Keratinocyte (primary cell): ENCODE measurements around the gene RARA. TPM values are rescaled to one million over a fixed set of nuclear protein-coding genes. Genes with fewer than 3 reads are reported as not detected.

Source experiments
- DNase-seq: peaks from one replicate; pipeline ENCODE4 v3.0.0-alpha.2; 2011; ENCODE audit warnings: low read depth, missing footprints, low spot score
- FAIRE-seq: peaks from 2 replicates; lab custom pipeline; 2011; peaks lifted over from hg19 to GRCh38; lab: Jason Lieb, UNC
- H2AFZ ChIP-seq: 2 replicates; pipeline ENCODE4 v1.6.0; 2012; ENCODE audit warnings: low read length, control low read depth, inconsistent platforms; ENCODE audit not compliant: control insufficient read depth
- H3K27ac ChIP-seq: 2 replicates; pipeline ENCODE4 v1.5.1; 2011; ENCODE audit warnings: low read length; ENCODE audit not compliant: control insufficient read depth, insufficient read depth
- H3K27me3 ChIP-seq: 3 replicates; pipeline ENCODE4 v1.6.0; 2011; ENCODE audit warnings: low read length; ENCODE audit not compliant: control insufficient read depth, insufficient read depth; ENCODE audit errors: extremely low read depth
- H3K36me3 ChIP-seq, 2 experiments: 2 replicates in 1 of 2; 3 replicates in 1 of 2; pipeline ENCODE4 v1.5.1; 2011; ENCODE audit warnings: low read length in 2 of 2, mild to moderate bottlenecking in 1 of 2; ENCODE audit not compliant: control insufficient read depth in 2 of 2, insufficient read depth in 2 of 2; ENCODE audit errors: extremely low read depth in 1 of 2
- H3K4me1 ChIP-seq: 3 replicates; pipeline ENCODE4 v1.5.1; 2011; ENCODE audit warnings: low read length; ENCODE audit not compliant: control insufficient read depth, insufficient read depth; ENCODE audit errors: extremely low read depth
- H3K4me2 ChIP-seq: 3 replicates; pipeline ENCODE4 v1.6.0; 2011; ENCODE audit warnings: low read depth, low read length; ENCODE audit not compliant: control insufficient read depth, insufficient read depth; ENCODE audit errors: extremely low read depth
- H3K4me3 ChIP-seq, 3 experiments: fragments of 200-600 bp in 1 of 3; sonication (generic) in 1 of 3; 2 replicates in 2 of 3; 3 replicates in 1 of 3; pipeline ENCODE4 v1.5.1; 2011 to 2016; ENCODE audit warnings: low read length in 3 of 3, mild to moderate bottlenecking in 3 of 3, control low read depth in 2 of 3, inconsistent platforms in 1 of 3, low read depth in 1 of 3, mixed read lengths in 1 of 3, mixed run types in 1 of 3, moderate library complexity in 1 of 3; ENCODE audit not compliant: control insufficient read depth in 2 of 3, insufficient read depth in 2 of 3; ENCODE audit errors: extremely low read depth in 1 of 3
- H3K79me2 ChIP-seq: 2 replicates; pipeline ENCODE4 v1.6.0; 2012; ENCODE audit warnings: low read length; ENCODE audit not compliant: control insufficient read depth, insufficient read depth
- H3K9ac ChIP-seq: 3 replicates; pipeline ENCODE4 v1.6.0; 2011; ENCODE audit warnings: low read length; ENCODE audit not compliant: control insufficient read depth, insufficient read depth; ENCODE audit errors: extremely low read depth
- H3K9me1 ChIP-seq: 3 replicates; pipeline ENCODE4 v1.6.0; 2011; ENCODE audit warnings: low read length; ENCODE audit not compliant: control insufficient read depth, insufficient read depth; ENCODE audit errors: extremely low read depth
- H3K9me3 ChIP-seq: 2 replicates; pipeline ENCODE4 v1.5.1; 2012; ENCODE audit warnings: low read depth, low read length; ENCODE audit not compliant: control insufficient read depth
- H4K20me1 ChIP-seq: 3 replicates; pipeline ENCODE4 v1.6.0; 2011; ENCODE audit warnings: low read length; ENCODE audit not compliant: control insufficient read depth, insufficient read depth; ENCODE audit errors: extremely low read depth
- EZH2 ChIP-seq: IDR thresholded peaks from one replicate; pipeline ENCODE4 v1.6.1; 2012; ENCODE audit warnings: inconsistent platforms, mild to moderate bottlenecking, low read length, moderate library complexity
- dilution Hi-C: fragments of 300-500 bp; cut with MboI; formaldehyde crosslinking; loops from one replicate; pipeline ENCODE4 v1.7.0; 2020; ENCODE audit warnings: low sequenced_read_pairs; ENCODE audit not compliant: extremely low pct_ligation_motif_present
- polyA plus RNA-seq, 5 experiments: library from polyadenylated mRNA; depleted of rRNA in 3 of 5; stranded (reverse) in 3 of 5; stranded (forward) in 1 of 5; unstranded in 1 of 5; fragments of >200 nt; gene quantifications; 1 replicate in 1 of 5; 2 replicates in 3 of 5; 3 replicates in 1 of 5; pipeline versions ENCODE4 v1.2.1 to v1.2.3, GENCODE V29; 2011 to 2012; ENCODE audit warnings: missing spikeins in 2 of 5, low read depth in 1 of 5, low replicate concordance in 1 of 5
- TF ChIP-seq, protein P1 (sequence below), 3 experiments: IDR thresholded peaks in 1 of 3; conservative IDR thresholded peaks in 1 of 3; optimal IDR thresholded peaks in 1 of 3; 2 replicates in 2 of 3; 3 replicates in 1 of 3; pipeline versions ENCODE3 to v1.5.1; 2011; ENCODE audit warnings: low read length in 3 of 3, mild to moderate bottlenecking in 3 of 3, moderate library complexity in 2 of 3, control low read depth in 1 of 3, inconsistent platforms in 1 of 3; ENCODE audit not compliant: insufficient read depth in 2 of 3; ENCODE audit errors: extremely low read depth in 1 of 3

Gene RARA
- polyA plus RNA-seq, 1 donor (not counting 4 experiments of a cell fraction or from before 2014, with no cell fraction given): 3.8 TPM

DNA sequence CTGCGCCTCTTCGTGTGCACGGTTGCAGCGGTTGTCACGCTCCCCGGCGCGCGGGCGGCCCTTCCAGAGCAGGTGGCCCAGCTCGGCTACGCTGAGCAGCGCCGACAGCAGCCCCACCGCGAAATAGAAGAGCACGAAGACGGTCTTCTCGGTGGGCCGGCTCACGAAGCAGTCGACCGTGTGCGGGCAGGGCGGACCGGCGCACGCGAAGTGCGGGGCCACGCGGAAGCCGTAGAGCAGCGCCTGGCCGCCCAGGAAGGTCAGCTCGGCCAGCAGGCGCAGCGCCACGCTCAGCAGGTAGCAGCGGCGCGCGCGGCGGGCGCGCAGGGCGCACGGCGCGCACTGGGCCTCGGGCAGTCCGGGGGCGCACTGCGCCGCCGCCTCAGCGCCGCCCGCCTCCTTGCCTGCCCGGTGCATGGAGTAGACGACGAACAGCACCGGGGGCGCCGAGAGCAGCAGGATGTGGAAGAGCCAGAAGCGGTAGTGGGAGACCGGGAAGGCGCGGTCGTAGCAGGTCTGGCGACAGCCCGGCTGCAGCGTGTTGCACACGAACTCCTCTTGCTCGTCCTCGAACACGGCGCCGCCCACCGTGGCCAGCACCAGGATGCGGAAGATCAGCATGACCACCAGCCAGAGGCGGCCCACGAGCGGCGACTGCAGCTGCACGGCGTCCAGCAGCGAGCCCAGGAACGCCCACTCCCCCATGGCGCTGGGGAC is 54.3 kb downstream of the RARA start:
- H3K4me3 ChIP-seq: peak overlapping the region; percentile 45 to 55 (median 49)
- peaks cover 3% of the 10 kb centered on the region for H3K4me1 ChIP-seq
- dilution Hi-C loops: loop anchor here (5.0 kb wide), 1 partner anchor 61 kb away; no protein-coding TSS in a partner anchor
- H3K9me3 ChIP-seq: no peaks in the 10 kb centered on the region
- H3K36me3 ChIP-seq: no peaks in the 10 kb centered on the region
- H3K9me1 ChIP-seq: no peaks in the 10 kb centered on the region
- H3K27ac ChIP-seq: no peak overlapping the region
- no peaks in the 10 kb centered on the region for H4K20me1 ChIP-seq
- no peak for FAIRE-seq
- H3K79me2 ChIP-seq: no peaks in the 10 kb centered on the region
- TF ChIP-seq, protein P1, sequence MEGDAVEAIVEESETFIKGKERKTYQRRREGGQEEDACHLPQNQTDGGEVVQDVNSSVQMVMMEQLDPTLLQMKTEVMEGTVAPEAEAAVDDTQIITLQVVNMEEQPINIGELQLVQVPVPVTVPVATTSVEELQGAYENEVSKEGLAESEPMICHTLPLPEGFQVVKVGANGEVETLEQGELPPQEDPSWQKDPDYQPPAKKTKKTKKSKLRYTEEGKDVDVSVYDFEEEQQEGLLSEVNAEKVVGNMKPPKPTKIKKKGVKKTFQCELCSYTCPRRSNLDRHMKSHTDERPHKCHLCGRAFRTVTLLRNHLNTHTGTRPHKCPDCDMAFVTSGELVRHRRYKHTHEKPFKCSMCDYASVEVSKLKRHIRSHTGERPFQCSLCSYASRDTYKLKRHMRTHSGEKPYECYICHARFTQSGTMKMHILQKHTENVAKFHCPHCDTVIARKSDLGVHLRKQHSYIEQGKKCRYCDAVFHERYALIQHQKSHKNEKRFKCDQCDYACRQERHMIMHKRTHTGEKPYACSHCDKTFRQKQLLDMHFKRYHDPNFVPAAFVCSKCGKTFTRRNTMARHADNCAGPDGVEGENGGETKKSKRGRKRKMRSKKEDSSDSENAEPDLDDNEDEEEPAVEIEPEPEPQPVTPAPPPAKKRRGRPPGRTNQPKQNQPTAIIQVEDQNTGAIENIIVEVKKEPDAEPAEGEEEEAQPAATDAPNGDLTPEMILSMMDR (optimal IDR thresholded peaks at IDR 0.05 in 1 of 3, IDR thresholded peaks at IDR 0.05 in 1 of 3, conservative IDR thresholded peaks at IDR 0.05 in 1 of 3; ENCODE audit: extremely low read depth in 1 of 3, insufficient read depth in 2 of 3, low read length in 3 of 3): no peak
- TF ChIP-seq EZH2: no peak
- H3K9ac ChIP-seq: peak overlapping the region; percentile 22
- H3K27me3 ChIP-seq: no peaks in the 10 kb centered on the region
- H3K4me2 ChIP-seq: peak overlapping the region; percentile 83
- DNase-seq: no peak
- peak overlapping the region; percentile 62 for H2AFZ ChIP-seq

DNA sequence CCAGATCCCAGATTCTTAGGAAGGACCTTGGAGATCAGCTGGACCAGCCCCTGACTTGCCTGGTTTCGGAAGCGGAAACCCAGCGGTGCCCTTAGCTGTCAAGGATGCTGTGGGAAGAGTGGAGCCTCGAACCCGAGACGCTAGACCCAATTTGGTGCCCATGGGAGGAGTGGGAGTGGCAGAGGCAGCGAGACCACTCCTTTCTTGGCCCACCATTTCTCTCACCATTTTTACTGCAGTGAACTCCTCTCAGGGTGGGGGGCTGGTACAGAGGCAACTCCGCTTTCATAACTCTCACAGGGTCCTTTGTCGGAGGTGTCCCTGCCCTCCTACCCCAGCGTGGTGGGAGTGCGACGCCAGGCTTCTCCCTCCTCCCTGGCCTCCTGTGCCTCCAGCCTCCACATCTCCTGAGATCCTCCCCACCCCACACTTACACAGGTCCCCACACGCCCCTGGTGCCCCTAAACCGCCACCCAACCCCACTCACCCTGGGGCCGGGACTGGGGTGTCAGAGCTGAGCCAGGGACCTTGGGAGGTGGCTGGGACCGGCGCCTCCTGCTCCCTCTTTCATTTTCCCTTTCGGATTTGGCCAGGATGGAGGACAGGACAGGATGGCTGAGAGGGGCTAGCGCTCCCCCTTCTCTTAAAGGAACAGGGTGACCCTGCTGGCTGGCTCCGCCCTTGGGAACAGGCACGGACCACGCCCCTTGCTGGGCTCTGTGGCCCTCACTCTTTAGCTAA is 55.3 kb downstream of the RARA start, which contains the start of gene GJD3:
TSS of gene GJD3 (minus strand) at position 617 of the 741 bp plus-strand sequence. CDS start 922 bp downstream, outside the sequence.
- Histone ChIP-seq H3K9me1 (no peaks in the 10 kb centered on the region), H3K79me2 (no peaks in the 10 kb centered on the region), H2AFZ (no peak within 1 kb of the TSS), H3K9ac (no peak within 1 kb of the TSS), H3K36me3 (no peaks in the 10 kb centered on the region), H3K27me3 (no peaks in the 10 kb centered on the region), H3K9me3 (no peaks in the 10 kb centered on the region), H4K20me1 (no peaks in the 10 kb centered on the region), H3K4me3 (peak within 1 kb of the TSS in 2 of 3 experiments; percentile 19 to 45), H3K27ac (no peak within 1 kb of the TSS), H3K4me1 (no peaks in the 10 kb centered on the region), H3K4me2 (peak within 1 kb of the TSS; percentile 83)
- TF ChIP-seq, protein P1 (optimal IDR thresholded peaks at IDR 0.05 in 1 of 3, IDR thresholded peaks at IDR 0.05 in 1 of 3, conservative IDR thresholded peaks at IDR 0.05 in 1 of 3; ENCODE audit: extremely low read depth in 1 of 3, insufficient read depth in 2 of 3, low read length in 3 of 3): no peak
- no peak for TF ChIP-seq EZH2
- FAIRE-seq (no peak), DNase-seq (no peak)
- dilution Hi-C loops: loop anchor here (5.0 kb wide), 1 partner anchor 62 kb away; no protein-coding TSS in a partner anchor
